ENCODE measurements around the gene TALDO1. TPM values are rescaled to one million over a fixed set of nuclear protein-coding genes. Genes with fewer than 3 reads are reported as not detected.

TALDO1 gene
- polyA plus RNA-seq, 1 donor from 2014 or later, result 156 TPM

GRCh38 chr11:794013-794765, 46.9 kb downstream of the TALDO1 start:
- H3K9me2 ChIP-seq (ENCODE audit: insufficient read depth, low read length), result no peaks in the 10 kb centered on the region
- no peak for TF ChIP-seq MXI1 (conservative IDR thresholded peaks at IDR 0.05; ENCODE audit: poor library complexity, severe bottlenecking)
- no peak for TF ChIP-seq TAF1 (IDR thresholded peaks at IDR 0.05; ENCODE audit: low read depth)
- no peak for TF ChIP-seq POLR2AphosphoS5 (IDR thresholded peaks at IDR 0.05)
- TF ChIP-seq RAD21 (conservative IDR thresholded peaks at IDR 0.05), result no peak
- TF ChIP-seq REST (IDR thresholded peaks at IDR 0.05; ENCODE audit: borderline replicate concordance), result no peak
- no peak for TF ChIP-seq SMC3 (conservative IDR thresholded peaks at IDR 0.05; ENCODE audit: poor library complexity)
- no peak for TF ChIP-seq CTCF (IDR thresholded peaks at IDR 0.05; ENCODE audit: poor library complexity, severe bottlenecking)
- TF ChIP-seq EZH2 (IDR thresholded peaks at IDR 0.05; ENCODE audit: borderline replicate concordance, insufficient read depth, low read length, poor library complexity, severe bottlenecking), result no peak
- TF ChIP-seq EP300 (conservative IDR thresholded peaks at IDR 0.05; ENCODE audit: poor library complexity, severe bottlenecking), result no peak
- no peak overlapping the region for H3K4me2 ChIP-seq (ENCODE audit: low read length)
- H3K9ac ChIP-seq (ENCODE audit: low read length), result no peak overlapping the region
- no peaks in the 10 kb centered on the region for H4K20me1 ChIP-seq (ENCODE audit: insufficient read depth)
- H3K79me2 ChIP-seq (replicated peaks; ENCODE audit: insufficient read depth, low read length), result peaks cover 13% of the 10 kb centered on the region
- H2AFZ ChIP-seq (ENCODE audit: low read depth, low read length), result no peak overlapping the region
- H3K36me3 ChIP-seq (ENCODE audit: insufficient read depth, low read length), result no peaks in the 10 kb centered on the region
- H3F3A ChIP-seq (ENCODE audit: insufficient read depth, low read length, poor library complexity, severe bottlenecking), result no peaks in the 10 kb centered on the region
- H3K4me3 ChIP-seq (ENCODE audit: low read length), result no peak overlapping the region
- H3K27me3 ChIP-seq (ENCODE audit: insufficient read depth, low read depth, low read length), result no peaks in the 10 kb centered on the region
- H3K27ac ChIP-seq (ENCODE audit: low read length), result no peak overlapping the region
- H3K9me3 ChIP-seq (ENCODE audit: low read length), result no peaks in the 10 kb centered on the region

GRCh38 chr11:794766-795633, 47.7 kb downstream of the TALDO1 start:
- H3K27ac ChIP-seq (ENCODE audit: low read length), result no peak overlapping the region
- peaks cover 13% of the 10 kb centered on the region for H3K79me2 ChIP-seq (replicated peaks; ENCODE audit: insufficient read depth, low read length)
- H3K4me3 ChIP-seq (ENCODE audit: low read length), result peak overlapping the region; percentile 100
- H3K36me3 ChIP-seq (ENCODE audit: insufficient read depth, low read length), result no peaks in the 10 kb centered on the region
- no peaks in the 10 kb centered on the region for H3K9me3 ChIP-seq (ENCODE audit: low read length)
- no peaks in the 10 kb centered on the region for H3F3A ChIP-seq (ENCODE audit: insufficient read depth, low read length, poor library complexity, severe bottlenecking)
- TF ChIP-seq CTCF (IDR thresholded peaks at IDR 0.05; ENCODE audit: poor library complexity, severe bottlenecking) (no peak), MXI1 (conservative IDR thresholded peaks at IDR 0.05; ENCODE audit: poor library complexity, severe bottlenecking) (no peak), SMC3 (conservative IDR thresholded peaks at IDR 0.05; ENCODE audit: poor library complexity) (no peak), TAF1 (IDR thresholded peaks at IDR 0.05; ENCODE audit: low read depth) (no peak), EP300 (conservative IDR thresholded peaks at IDR 0.05; ENCODE audit: poor library complexity, severe bottlenecking) (no peak), POLR2AphosphoS5 (IDR thresholded peaks at IDR 0.05) (no peak), RAD21 (conservative IDR thresholded peaks at IDR 0.05) (no peak), REST (IDR thresholded peaks at IDR 0.05; ENCODE audit: borderline replicate concordance) (no peak), EZH2 (IDR thresholded peaks at IDR 0.05; ENCODE audit: borderline replicate concordance, insufficient read depth, low read length, poor library complexity, severe bottlenecking) (no peak)
- no peaks in the 10 kb centered on the region for H3K27me3 ChIP-seq (ENCODE audit: insufficient read depth, low read depth, low read length)
- no peaks in the 10 kb centered on the region for H4K20me1 ChIP-seq (ENCODE audit: insufficient read depth)
- H3K9ac ChIP-seq (ENCODE audit: low read length), result peak overlapping the region; percentile 99
- no peak overlapping the region for H2AFZ ChIP-seq (ENCODE audit: low read depth, low read length)
- H3K9me2 ChIP-seq (ENCODE audit: insufficient read depth, low read length), result no peaks in the 10 kb centered on the region
- H3K4me2 ChIP-seq (ENCODE audit: low read length), result no peak overlapping the region

All from neural cell (in vitro differentiated cells).